Adrenal gland (tissue), 5 donors: ENCODE data around the gene ADAMTS8.

Experiments used
- POLR2A ChIP-seq, 2 donors: fragments of 450-650 bp; IDR thresholded peaks; one replicate each; pipeline ENCODE4 v1.6.1; 2017; ENCODE audit warnings: antibody characterized with exemption in 2 of 2, mild to moderate bottlenecking in 2 of 2, moderate library complexity in 1 of 2
- TF ChIP-seq, protein P1 (sequence below), 6 experiments: fragments of 450-650 bp in 4 of 6; fragments of 200-600 bp in 2 of 6; sonication (generic) in 1 of 6; IDR thresholded peaks; 1 replicate in 5 of 6; 2 replicates in 1 of 6; pipeline versions ENCODE4 v1.5.1 to v1.8.0; 2016 to 2021; ENCODE audit warnings: antibody characterized with exemption in 6 of 6, mild to moderate bottlenecking in 2 of 6, moderate library complexity in 1 of 6
- donor health status: DM: no; HTN: no; CAD: no.

DNA sequence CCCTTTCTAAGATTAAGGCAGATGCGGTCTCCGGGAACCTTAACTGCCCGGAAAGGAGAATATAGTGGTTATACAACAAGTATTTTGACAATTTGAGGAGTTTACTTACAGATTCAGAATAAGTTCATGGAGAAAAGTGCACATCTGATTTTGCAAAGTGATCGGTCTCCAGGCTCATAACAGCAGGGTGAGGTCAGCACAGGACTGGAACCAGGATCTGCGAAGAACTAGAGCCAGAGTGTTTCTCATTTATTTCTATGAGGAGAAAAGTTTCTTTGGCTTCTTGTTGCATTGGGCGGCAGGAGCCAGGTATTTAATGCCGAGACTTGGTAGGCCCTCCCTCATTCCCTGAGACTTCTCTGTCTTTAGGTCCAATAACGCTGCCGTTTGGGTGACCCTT is 23.8 kb upstream of the ADAMTS8 start:
- TF ChIP-seq, protein P1, sequence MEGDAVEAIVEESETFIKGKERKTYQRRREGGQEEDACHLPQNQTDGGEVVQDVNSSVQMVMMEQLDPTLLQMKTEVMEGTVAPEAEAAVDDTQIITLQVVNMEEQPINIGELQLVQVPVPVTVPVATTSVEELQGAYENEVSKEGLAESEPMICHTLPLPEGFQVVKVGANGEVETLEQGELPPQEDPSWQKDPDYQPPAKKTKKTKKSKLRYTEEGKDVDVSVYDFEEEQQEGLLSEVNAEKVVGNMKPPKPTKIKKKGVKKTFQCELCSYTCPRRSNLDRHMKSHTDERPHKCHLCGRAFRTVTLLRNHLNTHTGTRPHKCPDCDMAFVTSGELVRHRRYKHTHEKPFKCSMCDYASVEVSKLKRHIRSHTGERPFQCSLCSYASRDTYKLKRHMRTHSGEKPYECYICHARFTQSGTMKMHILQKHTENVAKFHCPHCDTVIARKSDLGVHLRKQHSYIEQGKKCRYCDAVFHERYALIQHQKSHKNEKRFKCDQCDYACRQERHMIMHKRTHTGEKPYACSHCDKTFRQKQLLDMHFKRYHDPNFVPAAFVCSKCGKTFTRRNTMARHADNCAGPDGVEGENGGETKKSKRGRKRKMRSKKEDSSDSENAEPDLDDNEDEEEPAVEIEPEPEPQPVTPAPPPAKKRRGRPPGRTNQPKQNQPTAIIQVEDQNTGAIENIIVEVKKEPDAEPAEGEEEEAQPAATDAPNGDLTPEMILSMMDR (IDR thresholded peaks at IDR 0.05) = no peak
- no peak for TF ChIP-seq POLR2A (IDR thresholded peaks at IDR 0.05)
